Spleen (tissue), 11 donors: ENCODE results near the gene NFKBIZ. TPM values are rescaled to one million over a fixed set of nuclear protein-coding genes. Genes with fewer than 3 reads are reported as not detected.

Experiments used
- DNase-seq: peaks from one replicate; pipeline ENCODE4 v3.0.0-alpha.2; 2020
- H3K27ac ChIP-seq, 8 donors: fragments of 200-600 bp; sonication (generic) in 7 of 8; 1 replicate in 4 of 8; 2 replicates in 4 of 8; pipeline versions ENCODE4 v1.5.0 to v1.8.0; 2016 to 2021; ENCODE audit warnings: inconsistent platforms in 4 of 8, mild to moderate bottlenecking in 4 of 8, moderate library complexity in 1 of 8
- H3K27me3 ChIP-seq, 7 donors: fragments of 200-600 bp; sonication (generic) in 6 of 7; replicated peaks in 1 of 7; 1 replicate in 4 of 7; 2 replicates in 3 of 7; pipeline versions ENCODE4 v1.5.0 to v1.8.0; 2016 to 2021; ENCODE audit warnings: inconsistent platforms in 3 of 7, mild to moderate bottlenecking in 1 of 7
- H3K36me3 ChIP-seq, 6 donors: fragments of 200-600 bp; sonication (generic) in 5 of 6; 1 replicate in 4 of 6; 2 replicates in 2 of 6; pipeline versions ENCODE4 v1.5.0 to v1.8.0; 2016 to 2021; ENCODE audit warnings: inconsistent platforms in 2 of 6
- H3K4me1 ChIP-seq, 6 donors: fragments of 200-600 bp; sonication (generic) in 5 of 6; 1 replicate in 3 of 6; 2 replicates in 3 of 6; pipeline versions ENCODE4 v1.5.0 to v1.8.0; 2016 to 2021; ENCODE audit warnings: inconsistent platforms in 3 of 6
- H3K4me3 ChIP-seq, 8 donors: fragments of 200-600 bp; sonication (generic) in 7 of 8; 1 replicate in 4 of 8; 2 replicates in 4 of 8; pipeline versions ENCODE4 v1.5.0 to v1.8.0; 2016 to 2021; ENCODE audit warnings: inconsistent platforms in 4 of 8, mild to moderate bottlenecking in 4 of 8, moderate library complexity in 2 of 8
- H3K9me3 ChIP-seq, 8 donors: fragments of 200-600 bp; sonication (generic) in 7 of 8; 1 replicate in 4 of 8; 2 replicates in 4 of 8; pipeline versions ENCODE4 v1.5.0 to v1.8.0; 2016 to 2021; ENCODE audit warnings: inconsistent platforms in 4 of 8
- POLR2A ChIP-seq, 3 donors: fragments of 450-650 bp; IDR thresholded peaks; one replicate each; pipeline ENCODE4 v1.5.1; 2017; ENCODE audit warnings: antibody characterized with exemption in 3 of 3, mild to moderate bottlenecking in 1 of 3
- POLR2AphosphoS5 ChIP-seq, 3 donors: sonication (generic); formaldehyde crosslinking; IDR thresholded peaks; one replicate each; pipeline ENCODE4 v1.5.1; 2017; ENCODE audit warnings: antibody characterized with exemption in 3 of 3
- WGBS, 5 donors: extraction: QIAGEN DNeasy Blood & Tissue Kit in 3 of 5; methylation state at CpG; one replicate each; pipeline versions ENCODE4 v1.1.5 to v1.1.7; 2013 to 2018; 5-methylcytosine and 5-hydroxymethylcytosine counted together
- intact Hi-C: fragments of 100-400 bp; cut with DNase I; formaldehyde crosslinking; loops from one replicate; pipeline ENCODE4 v1.15.0; 2023; ENCODE audit warnings: low total_unique reads
- polyA plus RNA-seq, 3 donors: library from polyadenylated mRNA; stranded (reverse); fragments of 200-250 nt; gene quantifications; one replicate each; pipeline ENCODE4 v1.2.1, GENCODE V29; 2013
- total RNA-seq, 7 donors: library from RNA; depleted of rRNA in 3 of 7; stranded (reverse); fragments of >200 nt in 3 of 7; fragmentation: NEBNext Ultra II Directional in 4 of 7; extraction: Animal tissue kit (Norgen Biotek cat#: 25700) in 4 of 7; gene quantifications; one replicate each; pipeline versions ENCODE4 v1.1.0 to v1.2.1, GENCODE V29; 2016 to 2021
- TF ChIP-seq, protein P1 (sequence below), 11 experiments: fragments of 200-600 bp in 7 of 11; fragments of 450-650 bp in 4 of 11; sonication (generic) in 4 of 11; IDR thresholded peaks in 8 of 11; conservative IDR thresholded peaks in 3 of 11; 1 replicate in 7 of 11; 2 replicates in 4 of 11; pipeline versions ENCODE4 v1.4.0 to v1.8.0; 2016 to 2021; ENCODE audit warnings: antibody characterized with exemption in 11 of 11, inconsistent platforms in 4 of 11, mild to moderate bottlenecking in 1 of 11
- donor health status: healthy with polysubstance abuse.
- donor health status: DM: no; HTN: no; CAD: no; lungs with moderate emphysema.
- donor health status: DM: no; HTN: no; CAD: no.
- donor health status: Bipolar disorder and iron deficiency.
- donor health status: healthy.
- donor health status: DM: no; HTN: no; CAD: no.
- donor health status: DM: yes; HTN: yes; CAD: no.

Gene NFKBIZ
- total and polyA plus RNA-seq, 10 donors, result 11.6 to 220 (median 90.1) TPM

DNA sequence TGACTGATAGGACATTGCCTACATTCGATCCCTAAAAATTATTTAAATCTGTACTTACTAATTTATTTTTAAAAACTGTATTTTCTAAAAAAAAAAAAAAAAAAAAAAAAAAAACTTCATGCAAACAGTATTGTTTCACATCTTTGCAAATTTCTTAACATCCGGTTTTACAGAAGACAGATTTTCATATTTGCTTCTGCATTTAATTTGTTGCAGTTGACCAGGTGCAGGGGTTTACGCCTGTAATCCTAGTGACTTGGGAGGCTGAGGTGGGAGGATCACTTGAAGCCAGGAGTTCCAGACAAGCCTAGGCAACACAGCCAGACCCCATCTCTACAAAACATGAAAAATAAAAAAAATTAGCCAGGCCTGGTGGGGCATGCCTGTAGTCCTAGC, 6.4 kb upstream of the NFKBIZ start:
- Histone ChIP-seq H3K4me3 (no peak overlapping the region), H3K9me3 (peaks cover 0 to 6% (median 0%) of the 10 kb centered on the region in 8 donors), H3K27me3 (no peaks in the 10 kb centered on the region), H3K4me1 (peaks cover 0 to 45% (median 4%) of the 10 kb centered on the region in 6 donors), H3K36me3 (no peaks in the 10 kb centered on the region), H3K27ac (peak overlapping the region in 2 of 8 donors; percentile 54 to 63)
- TF ChIP-seq POLR2AphosphoS5 (IDR thresholded peaks at IDR 0.05), result no peak
- TF ChIP-seq POLR2A (IDR thresholded peaks at IDR 0.05), result no peak
- TF ChIP-seq, protein P1, sequence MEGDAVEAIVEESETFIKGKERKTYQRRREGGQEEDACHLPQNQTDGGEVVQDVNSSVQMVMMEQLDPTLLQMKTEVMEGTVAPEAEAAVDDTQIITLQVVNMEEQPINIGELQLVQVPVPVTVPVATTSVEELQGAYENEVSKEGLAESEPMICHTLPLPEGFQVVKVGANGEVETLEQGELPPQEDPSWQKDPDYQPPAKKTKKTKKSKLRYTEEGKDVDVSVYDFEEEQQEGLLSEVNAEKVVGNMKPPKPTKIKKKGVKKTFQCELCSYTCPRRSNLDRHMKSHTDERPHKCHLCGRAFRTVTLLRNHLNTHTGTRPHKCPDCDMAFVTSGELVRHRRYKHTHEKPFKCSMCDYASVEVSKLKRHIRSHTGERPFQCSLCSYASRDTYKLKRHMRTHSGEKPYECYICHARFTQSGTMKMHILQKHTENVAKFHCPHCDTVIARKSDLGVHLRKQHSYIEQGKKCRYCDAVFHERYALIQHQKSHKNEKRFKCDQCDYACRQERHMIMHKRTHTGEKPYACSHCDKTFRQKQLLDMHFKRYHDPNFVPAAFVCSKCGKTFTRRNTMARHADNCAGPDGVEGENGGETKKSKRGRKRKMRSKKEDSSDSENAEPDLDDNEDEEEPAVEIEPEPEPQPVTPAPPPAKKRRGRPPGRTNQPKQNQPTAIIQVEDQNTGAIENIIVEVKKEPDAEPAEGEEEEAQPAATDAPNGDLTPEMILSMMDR (IDR thresholded peaks at IDR 0.05 in 8 of 11, conservative IDR thresholded peaks at IDR 0.05 in 3 of 11), result no peak
- 60 to 83% (median 76%) methylated on average over 3 of the region's 3 CpGs for WGBS, 5 donors
- no peak for DNase-seq
- intact Hi-C loops, result no loop called here

DNA sequence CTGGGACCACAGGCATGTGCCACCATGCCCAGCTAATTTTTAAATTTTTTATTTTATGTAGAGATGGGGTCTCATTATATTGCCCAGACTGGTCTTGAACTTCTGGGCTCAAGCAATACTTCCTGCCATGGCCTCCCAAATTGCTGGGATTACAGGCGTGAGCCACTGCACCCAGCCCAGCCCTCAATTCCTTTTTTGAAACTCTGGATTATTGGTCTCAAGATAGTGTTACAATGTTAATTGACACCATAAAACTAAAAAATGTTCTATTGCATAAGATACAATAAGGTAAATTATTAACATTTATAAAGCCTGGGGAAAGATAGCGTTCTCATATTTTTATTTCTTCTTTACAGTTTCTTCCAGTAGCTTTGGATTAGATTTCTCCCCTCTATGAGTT, 3.9 kb upstream of the NFKBIZ start:
- intact Hi-C loops, result no loop called here

DNA sequence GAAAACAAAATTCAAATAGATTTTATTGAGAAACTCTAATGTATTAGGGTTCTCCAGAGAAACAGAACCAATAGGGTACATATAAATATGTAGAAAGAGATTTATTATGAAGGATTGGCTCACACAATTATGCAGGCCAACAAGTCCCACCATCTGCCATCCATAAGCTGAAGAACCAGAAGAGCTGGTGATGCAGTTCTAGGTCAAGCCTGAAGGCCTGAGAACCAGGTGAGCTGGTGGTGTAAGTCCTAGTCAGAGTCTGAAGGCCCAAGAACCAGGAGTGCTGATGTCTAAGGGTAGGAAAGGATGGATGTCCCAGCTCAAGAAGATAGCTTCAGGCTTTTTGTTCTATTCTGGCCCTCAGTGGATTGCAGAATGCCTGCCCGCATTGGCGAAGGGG, 2.6 kb upstream of the NFKBIZ start:
- H3K4me1 ChIP-seq, result peaks cover 7 to 49% (median 20%) of the 10 kb centered on the region in 6 donors
- WGBS, 5 donors, result 85 to 97% (median 95%) methylated on average over 2 of the region's 2 CpGs
- no peak for DNase-seq
- no peak overlapping the region for H3K4me3 ChIP-seq
- intact Hi-C loops, result no loop called here
- H3K9me3 ChIP-seq, result peaks cover 0 to 6% (median 0%) of the 10 kb centered on the region in 8 donors
- TF ChIP-seq, protein P1 (IDR thresholded peaks at IDR 0.05 in 8 of 11, conservative IDR thresholded peaks at IDR 0.05 in 3 of 11), result no peak
- TF ChIP-seq POLR2AphosphoS5 (IDR thresholded peaks at IDR 0.05) (no peak), POLR2A (IDR thresholded peaks at IDR 0.05) (no peak)
- peaks cover 0 to under 1% (median 0%) of the 10 kb centered on the region in 6 donors for H3K36me3 ChIP-seq
- H3K27me3 ChIP-seq, result no peaks in the 10 kb centered on the region
- H3K27ac ChIP-seq, result peak overlapping the region in 7 of 8 donors; percentile 98 to 100 (median 99)

More for the DNA sequence above, 3.9 kb upstream of the NFKBIZ start:
- no peak overlapping the region for H3K4me3 ChIP-seq
- WGBS, 5 donors, result 91 to 99% (median 98%) methylated on average over 2 of the region's 2 CpGs
- peaks cover 0 to 6% (median 0%) of the 10 kb centered on the region in 8 donors for H3K9me3 ChIP-seq
- H3K36me3 ChIP-seq, result no peaks in the 10 kb centered on the region
- H3K27ac ChIP-seq, result no peak overlapping the region
- H3K27me3 ChIP-seq, result no peaks in the 10 kb centered on the region
- DNase-seq, result no peak
- H3K4me1 ChIP-seq, result peaks cover 3 to 38% (median 15%) of the 10 kb centered on the region in 6 donors
- TF ChIP-seq POLR2AphosphoS5 (IDR thresholded peaks at IDR 0.05) (no peak), POLR2A (IDR thresholded peaks at IDR 0.05) (no peak)
- TF ChIP-seq, protein P1 (IDR thresholded peaks at IDR 0.05 in 8 of 11, conservative IDR thresholded peaks at IDR 0.05 in 3 of 11), result no peak

DNA sequence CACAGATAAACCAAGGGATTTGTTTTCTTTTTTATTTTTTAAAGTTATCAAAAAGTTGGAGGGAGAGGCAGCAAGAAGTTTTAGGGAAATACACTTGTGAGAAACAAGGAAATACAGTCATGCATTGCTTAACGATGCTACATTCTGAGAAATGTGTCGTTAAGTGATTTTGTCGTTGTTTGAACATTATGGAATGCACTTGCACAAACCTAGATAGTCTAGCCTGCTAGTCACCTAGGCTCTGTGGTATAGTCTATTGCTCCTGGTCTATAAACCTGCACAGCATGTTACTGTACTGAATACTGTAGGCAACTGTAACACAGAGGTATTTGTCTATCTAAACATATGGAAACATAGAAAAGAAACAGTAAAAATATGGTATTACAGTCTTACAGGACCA, 2.0 kb upstream of the NFKBIZ start:
- TF ChIP-seq POLR2A (IDR thresholded peaks at IDR 0.05), result no peak
- no peak for TF ChIP-seq POLR2AphosphoS5 (IDR thresholded peaks at IDR 0.05)
- TF ChIP-seq, protein P1 (IDR thresholded peaks at IDR 0.05 in 8 of 11, conservative IDR thresholded peaks at IDR 0.05 in 3 of 11), result no peak
- Histone ChIP-seq H3K4me3 (no peak overlapping the region), H3K4me1 (peaks cover 13 to 54% (median 26%) of the 10 kb centered on the region in 6 donors), H3K9me3 (peaks cover 0 to 2% (median 0%) of the 10 kb centered on the region in 8 donors), H3K27ac (peak overlapping the region in 7 of 8 donors; percentile 98 to 100 (median 99)), H3K36me3 (peaks cover 0 to 7% (median 4%) of the 10 kb centered on the region in 6 donors), H3K27me3 (no peaks in the 10 kb centered on the region)
- WGBS, 5 donors, result 45 to 69% (median 54%) methylated on average over 3 of the region's 3 CpGs
- intact Hi-C loops, result no loop called here
- no peak for DNase-seq
